ENCODE measurements around the gene CREB5. TPM values are rescaled to one million over a fixed set of nuclear protein-coding genes. Genes with fewer than 3 reads are reported as not detected.

The CREB5 gene
- total RNA-seq, 8 experiments from 2014 or later, result 3.9 to 36.6 (median 12.8) TPM

GRCh38 chr7:28497009-28497408 lies 84.7 kb downstream of the CREB5 start:
- no peaks in the 10 kb centered on the region for H3K4me1 ChIP-seq (replicated peaks in 1 of 2)
- H3K4me3 ChIP-seq, result no peak overlapping the region
- in situ Hi-C loops (cut with MboI; ENCODE audit: low pct_unique_long_range_greater_than_20kb in 2 of 9, low sequenced_read_pairs in 9 of 9, unreplicated experiment in 9 of 9), result no loop called here
- no peak for ATAC-seq (replicated peaks in 6 of 8)
- WGBS, 10 experiments, result 55 to 100% (median 83%) methylated on average over 1 to 2 of the region's 2 CpGs; no CpG with 5 or more reads in 5 of the 10 experiments
- H3K27ac ChIP-seq, result no peak overlapping the region

GRCh38 chr7:28498636-28499035 lies 86.3 kb downstream of the CREB5 start:
- in situ Hi-C loops (cut with MboI; ENCODE audit: low pct_unique_long_range_greater_than_20kb in 2 of 9, low sequenced_read_pairs in 9 of 9, unreplicated experiment in 9 of 9), result no loop called here
- ATAC-seq (replicated peaks in 6 of 8), result no peak
- H3K4me1 ChIP-seq (replicated peaks in 1 of 2), result no peaks in the 10 kb centered on the region
- H3K27ac ChIP-seq, result no peak overlapping the region
- H3K4me3 ChIP-seq, result no peak overlapping the region
- WGBS, 10 experiments, result 81 to 100% (median 93%) methylated on average over 1 to 4 of the region's 4 CpGs

GRCh38 chr7:28500138-28500537 lies 87.8 kb downstream of the CREB5 start:
- in situ Hi-C loops (cut with MboI; ENCODE audit: low pct_unique_long_range_greater_than_20kb in 2 of 9, low sequenced_read_pairs in 9 of 9, unreplicated experiment in 9 of 9), result no loop called here
- 56 to 83% (median 79%) methylated on average over 1 to 4 of the region's 5 CpGs; no CpG with 5 or more reads in 2 of the 10 experiments for WGBS, 10 experiments
- no peak for ATAC-seq (replicated peaks in 6 of 8)
- Histone ChIP-seq H3K27ac (no peak overlapping the region), H3K4me1 (replicated peaks in 1 of 2) (no peaks in the 10 kb centered on the region), H3K4me3 (no peak overlapping the region)

DNA sequence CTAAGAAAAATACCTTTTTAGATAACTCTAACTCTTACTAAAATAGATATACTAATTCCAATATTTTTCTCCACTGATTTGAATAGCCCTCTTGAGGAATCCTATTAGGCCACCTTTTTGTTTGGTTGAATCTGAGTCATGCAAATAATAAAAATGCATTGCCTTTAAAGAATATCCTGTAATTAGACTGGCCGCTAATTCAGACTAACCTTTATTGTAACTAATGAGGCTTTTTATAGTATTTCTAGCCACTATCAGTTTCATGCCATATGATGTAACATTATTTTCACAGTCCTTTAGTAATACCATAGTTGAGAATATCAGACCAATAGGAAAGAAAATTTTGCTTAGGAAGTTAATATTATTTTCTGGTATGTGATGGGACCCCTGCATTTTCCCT lies 90.1 kb downstream of the CREB5 start:
- no peak for ATAC-seq (replicated peaks in 6 of 8)
- 83 to 100% (median 100%) methylated on average over 1 of the region's 1 CpG; no CpG with 5 or more reads in 1 of the 10 experiments for WGBS, 10 experiments
- in situ Hi-C loops (cut with MboI; ENCODE audit: low pct_unique_long_range_greater_than_20kb in 2 of 9, low sequenced_read_pairs in 9 of 9, unreplicated experiment in 9 of 9), result no loop called here
- H3K27ac ChIP-seq, result no peak overlapping the region
- H3K4me1 ChIP-seq (replicated peaks in 1 of 2), result no peaks in the 10 kb centered on the region
- H3K4me3 ChIP-seq, result no peak overlapping the region

DNA sequence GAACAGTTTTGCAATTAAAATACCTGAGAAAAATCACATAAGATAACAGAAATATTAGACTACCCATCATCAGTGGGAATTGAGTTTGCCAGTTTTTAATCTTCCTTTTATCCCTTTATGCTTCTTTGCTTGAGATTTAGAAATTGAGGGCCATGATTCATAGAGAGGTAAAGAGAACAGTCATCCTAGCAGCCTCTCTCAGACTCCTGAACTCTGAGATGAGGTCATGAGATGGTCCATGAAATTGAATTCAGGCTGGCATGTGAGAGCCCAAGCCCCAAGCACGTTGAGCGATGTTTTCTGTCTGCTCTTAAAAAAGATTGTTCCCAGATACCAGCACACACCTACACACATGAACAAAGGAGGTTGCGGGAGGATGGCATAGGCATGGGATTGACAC lies 91.1 kb downstream of the CREB5 start:
- WGBS, 10 experiments, result 52 to 100% (median 90%) methylated on average over 1 to 3 of the region's 3 CpGs; no CpG with 5 or more reads in 1 of the 10 experiments
- Histone ChIP-seq H3K27ac (no peak overlapping the region), H3K4me3 (no peak overlapping the region), H3K4me1 (replicated peaks in 1 of 2) (no peaks in the 10 kb centered on the region)
- in situ Hi-C loops (cut with MboI; ENCODE audit: low pct_unique_long_range_greater_than_20kb in 2 of 9, low sequenced_read_pairs in 9 of 9, unreplicated experiment in 9 of 9), result no loop called here
- peak in 2 of 8 experiments; percentile 46 to 76 for ATAC-seq (replicated peaks in 6 of 8)

GRCh38 chr7:28505014-28505413 lies 92.7 kb downstream of the CREB5 start:
- in situ Hi-C loops (cut with MboI; ENCODE audit: low pct_unique_long_range_greater_than_20kb in 2 of 9, low sequenced_read_pairs in 9 of 9, unreplicated experiment in 9 of 9), result no loop called here

GRCh38 chr7:28505867-28506266 lies 93.5 kb downstream of the CREB5 start:
- H3K4me1 ChIP-seq (replicated peaks in 1 of 2), result no peaks in the 10 kb centered on the region
- WGBS, 10 experiments, result 25 to 100% (median 57%) methylated on average over 1 to 3 of the region's 3 CpGs; no CpG with 5 or more reads in 3 of the 10 experiments
- no peak for ATAC-seq (replicated peaks in 6 of 8)
- no peak overlapping the region for H3K4me3 ChIP-seq
- H3K27ac ChIP-seq, result no peak overlapping the region
- in situ Hi-C loops (cut with MboI; ENCODE audit: low pct_unique_long_range_greater_than_20kb in 2 of 9, low sequenced_read_pairs in 9 of 9, unreplicated experiment in 9 of 9), result no loop called here

More at GRCh38 chr7:28505014-28505413, 92.7 kb downstream of the CREB5 start:
- Histone ChIP-seq H3K4me1 (replicated peaks in 1 of 2) (no peaks in the 10 kb centered on the region), H3K4me3 (no peak overlapping the region), H3K27ac (no peak overlapping the region)
- ATAC-seq (replicated peaks in 6 of 8), result no peak
- 56 to 94% (median 77%) methylated on average over 1 to 6 of the region's 6 CpGs; no CpG with 5 or more reads in 3 of the 10 experiments for WGBS, 10 experiments

- in situ Hi-C loops (cut with MboI; ENCODE audit: low pct_unique_long_range_greater_than_20kb in 2 of 9, low sequenced_read_pairs in 9 of 9, unreplicated experiment in 9 of 9), result no loop called here
- 61 to 95% (median 87%) methylated on average over 3 to 11 of the region's 11 CpGs for WGBS, 10 experiments
- Histone ChIP-seq H3K4me1 (replicated peaks in 1 of 2) (no peaks in the 10 kb centered on the region), H3K27ac (no peak overlapping the region), H3K4me3 (no peak overlapping the region)
- no peak for ATAC-seq (replicated peaks in 6 of 8)
Measured at GRCh38 chr7:28507525-28508282, 95.4 kb downstream of the CREB5 start.

DNA sequence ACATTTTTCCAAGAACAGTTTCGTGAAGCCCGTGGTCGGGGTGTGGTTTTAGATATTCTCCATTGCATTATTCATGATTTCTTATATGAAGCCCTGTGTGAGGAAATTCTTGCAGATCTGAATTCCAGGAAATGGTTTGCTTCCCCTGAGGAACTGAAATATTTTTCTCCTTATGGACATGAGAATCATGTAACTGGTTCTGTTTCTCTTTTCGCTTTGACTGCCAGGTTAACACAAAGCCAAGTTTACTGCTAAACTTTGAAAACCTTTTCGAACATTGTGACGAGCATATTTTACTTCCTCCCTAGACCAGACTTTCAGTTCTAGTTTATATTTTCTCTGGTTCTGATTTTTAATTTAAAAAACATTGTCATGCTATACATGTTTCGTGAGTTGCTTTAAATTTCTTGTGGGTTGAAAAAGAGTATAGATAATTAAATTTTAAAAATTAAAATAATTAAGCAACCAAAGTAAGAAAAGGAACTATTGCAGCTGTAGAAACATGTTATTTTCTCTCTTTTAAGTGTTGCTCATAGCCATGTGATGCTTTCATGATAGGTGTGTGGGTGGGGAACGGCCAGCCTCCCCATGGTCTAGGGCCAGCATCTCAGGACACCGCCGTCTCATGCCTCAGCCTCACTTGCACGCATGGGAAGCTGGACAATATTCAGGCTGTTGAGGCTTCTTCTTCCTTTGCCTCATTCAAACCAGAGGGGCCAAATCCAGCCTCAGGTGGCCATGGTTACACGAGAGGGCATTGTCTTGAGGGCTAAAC lies 97.1 kb downstream of the CREB5 start:
- ATAC-seq (replicated peaks in 6 of 8), result peak in 5 of 8 experiments; percentile 28 to 92 (median 73)
- Histone ChIP-seq H3K4me3 (no peak overlapping the region), H3K4me1 (replicated peaks in 1 of 2) (no peaks in the 10 kb centered on the region), H3K27ac (no peak overlapping the region)
- 26 to 98% (median 89%) methylated on average over 4 to 10 of the region's 12 CpGs for WGBS, 10 experiments
- in situ Hi-C loops (cut with MboI; ENCODE audit: low pct_unique_long_range_greater_than_20kb in 2 of 9, low sequenced_read_pairs in 9 of 9, unreplicated experiment in 9 of 9), result no loop called here

- 75 to 100% (median 100%) methylated on average over 1 to 2 of the region's 2 CpGs; no CpG with 5 or more reads in 2 of the 10 experiments for WGBS, 10 experiments
- no peak overlapping the region for H3K27ac ChIP-seq
- H3K4me1 ChIP-seq (replicated peaks in 1 of 2), result no peaks in the 10 kb centered on the region
- no peak for ATAC-seq (replicated peaks in 6 of 8)
- in situ Hi-C loops (cut with MboI; ENCODE audit: low pct_unique_long_range_greater_than_20kb in 2 of 9, low sequenced_read_pairs in 9 of 9, unreplicated experiment in 9 of 9), result no loop called here
- no peak overlapping the region for H3K4me3 ChIP-seq
Measured at GRCh38 chr7:28510026-28510369, 97.7 kb downstream of the CREB5 start.

DNA sequence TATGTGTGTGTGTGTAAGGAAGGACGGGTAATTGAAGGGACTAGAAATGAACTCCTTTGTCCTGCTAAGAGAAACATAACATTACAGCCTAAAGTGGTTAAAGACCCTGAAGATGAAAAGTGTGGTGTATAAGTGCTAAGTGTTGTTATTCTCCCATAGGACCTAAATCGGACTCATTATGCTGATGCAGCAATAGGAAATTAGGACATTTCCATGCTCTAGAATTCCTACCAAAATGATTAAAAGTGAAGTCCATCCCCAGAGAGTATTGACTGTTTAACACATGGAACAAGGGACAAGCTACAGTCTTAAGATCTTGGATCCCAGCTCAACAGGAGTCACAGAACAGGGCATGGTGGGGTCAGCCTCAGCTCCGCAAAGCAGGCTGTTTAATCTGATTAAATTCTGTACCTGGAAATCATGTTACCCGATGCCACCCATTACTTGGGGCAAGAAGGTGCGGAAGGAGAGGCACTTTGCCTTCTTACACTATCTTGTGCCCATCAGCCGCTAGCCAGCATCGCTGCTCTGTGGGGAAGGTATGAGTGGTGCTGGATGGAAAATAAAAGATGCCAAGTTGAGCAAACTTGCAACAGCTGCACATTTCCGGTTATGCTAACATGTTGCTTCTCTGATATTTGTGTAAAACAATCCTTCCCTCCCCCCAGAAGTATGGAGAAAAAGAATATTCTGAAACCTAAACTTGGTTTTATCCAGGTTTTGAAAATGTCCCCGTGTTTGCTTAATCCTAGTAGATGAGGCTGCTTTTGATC lies 100.5 kb downstream of the CREB5 start:
- Histone ChIP-seq H3K4me1 (replicated peaks in 1 of 2) (peaks cover 3 to 7% of the 10 kb centered on the region in 2 donors), H3K27ac (no peak overlapping the region), H3K4me3 (no peak overlapping the region)
- in situ Hi-C loops (cut with MboI; ENCODE audit: low pct_unique_long_range_greater_than_20kb in 2 of 9, low sequenced_read_pairs in 9 of 9, unreplicated experiment in 9 of 9), result no loop called here
- WGBS, 10 experiments, result 49 to 100% (median 91%) methylated on average over 1 to 8 of the region's 9 CpGs
- no peak for ATAC-seq (replicated peaks in 6 of 8)

DNA sequence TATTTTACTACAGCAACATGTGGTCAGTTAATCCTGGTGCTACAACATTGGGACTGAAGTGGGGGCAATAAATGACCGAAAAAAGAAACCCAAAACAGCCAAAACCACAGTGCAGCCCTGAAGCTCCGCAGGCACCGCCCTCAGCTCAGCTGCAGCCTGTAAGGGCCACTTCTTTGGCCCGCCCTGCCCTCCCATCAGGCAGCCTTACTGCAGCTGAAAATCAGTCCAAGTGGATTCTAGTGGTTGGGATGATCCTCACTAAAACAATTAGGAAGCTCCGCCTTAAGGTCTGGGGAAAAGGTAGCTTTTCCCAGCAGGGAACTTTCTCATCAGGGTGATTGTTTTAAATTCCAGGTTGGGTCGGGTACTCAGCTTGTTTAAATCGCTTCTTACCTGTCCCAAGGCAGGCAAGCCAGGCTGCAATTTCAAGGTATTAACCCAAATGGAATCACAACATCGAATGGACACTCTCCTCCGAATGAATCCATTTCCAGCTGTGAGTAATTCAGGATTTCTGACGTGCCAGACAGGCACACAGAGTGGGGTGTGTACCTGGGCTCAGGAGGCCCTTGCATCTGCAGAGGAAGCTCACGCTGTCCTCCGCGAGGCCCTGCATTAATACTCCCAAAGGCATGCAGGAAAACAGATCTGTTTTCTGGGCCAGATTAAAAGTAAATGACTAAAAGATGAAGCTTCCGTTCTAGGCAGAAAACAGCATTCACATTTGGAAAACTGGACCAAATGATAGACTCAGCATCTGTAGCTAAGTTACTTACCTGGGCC lies 104.3 kb downstream of the CREB5 start:
- H3K27ac ChIP-seq, result no peak overlapping the region
- 63 to 90% (median 72%) methylated on average over 2 to 11 of the region's 14 CpGs for WGBS, 10 experiments
- peaks cover 6 to 29% of the 10 kb centered on the region in 2 donors for H3K4me1 ChIP-seq (replicated peaks in 1 of 2)
- H3K4me3 ChIP-seq, result no peak overlapping the region
- peak in 1 of 8 experiments; percentile 57 for ATAC-seq (replicated peaks in 6 of 8)
- in situ Hi-C loops (cut with MboI; ENCODE audit: low pct_unique_long_range_greater_than_20kb in 2 of 9, low sequenced_read_pairs in 9 of 9, unreplicated experiment in 9 of 9), result no loop called here

Data from motor neuron (in vitro differentiated cells).